Measurements from ENCODE around the gene COPB1.
"Not testable (repeated sequence)": the region's sequence is repeated elsewhere in the genome, so short reads cannot be mapped to it uniquely, and the experiment has no call there.

COPB1 gene, protein sequence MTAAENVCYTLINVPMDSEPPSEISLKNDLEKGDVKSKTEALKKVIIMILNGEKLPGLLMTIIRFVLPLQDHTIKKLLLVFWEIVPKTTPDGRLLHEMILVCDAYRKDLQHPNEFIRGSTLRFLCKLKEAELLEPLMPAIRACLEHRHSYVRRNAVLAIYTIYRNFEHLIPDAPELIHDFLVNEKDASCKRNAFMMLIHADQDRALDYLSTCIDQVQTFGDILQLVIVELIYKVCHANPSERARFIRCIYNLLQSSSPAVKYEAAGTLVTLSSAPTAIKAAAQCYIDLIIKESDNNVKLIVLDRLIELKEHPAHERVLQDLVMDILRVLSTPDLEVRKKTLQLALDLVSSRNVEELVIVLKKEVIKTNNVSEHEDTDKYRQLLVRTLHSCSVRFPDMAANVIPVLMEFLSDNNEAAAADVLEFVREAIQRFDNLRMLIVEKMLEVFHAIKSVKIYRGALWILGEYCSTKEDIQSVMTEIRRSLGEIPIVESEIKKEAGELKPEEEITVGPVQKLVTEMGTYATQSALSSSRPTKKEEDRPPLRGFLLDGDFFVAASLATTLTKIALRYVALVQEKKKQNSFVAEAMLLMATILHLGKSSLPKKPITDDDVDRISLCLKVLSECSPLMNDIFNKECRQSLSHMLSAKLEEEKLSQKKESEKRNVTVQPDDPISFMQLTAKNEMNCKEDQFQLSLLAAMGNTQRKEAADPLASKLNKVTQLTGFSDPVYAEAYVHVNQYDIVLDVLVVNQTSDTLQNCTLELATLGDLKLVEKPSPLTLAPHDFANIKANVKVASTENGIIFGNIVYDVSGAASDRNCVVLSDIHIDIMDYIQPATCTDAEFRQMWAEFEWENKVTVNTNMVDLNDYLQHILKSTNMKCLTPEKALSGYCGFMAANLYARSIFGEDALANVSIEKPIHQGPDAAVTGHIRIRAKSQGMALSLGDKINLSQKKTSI

GRCh38 chr11:14499560-14500180, at the start of gene COPB1:
TSS of gene COPB1 (minus strand) at chr11:14499811. CDS start at chr11:14498928, 883 bp downstream.
- peak; percentile 84 for DNase-seq (ENCODE audit: low spot score)

DNA sequence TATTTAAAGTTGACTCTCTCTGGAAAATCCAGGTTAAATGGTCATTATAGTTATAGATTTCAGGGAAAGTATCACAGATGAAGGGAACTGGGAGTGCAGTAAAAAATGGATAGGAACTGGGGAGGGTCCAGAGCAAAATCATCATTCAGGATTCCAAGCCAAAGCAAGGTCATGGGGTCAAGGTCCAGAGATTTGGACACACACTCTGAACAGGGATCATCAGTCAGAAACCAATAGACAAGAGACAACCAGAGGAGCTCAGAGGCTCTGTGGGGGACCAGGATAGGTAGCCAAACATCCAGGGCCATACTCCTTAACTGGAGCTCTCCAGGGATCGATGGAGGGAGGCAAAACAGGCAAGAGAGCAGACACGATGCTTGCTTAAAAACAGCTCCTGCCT, 47.8 kb upstream of the COPB1 start:
- DNase-seq (ENCODE audit: low spot score) = no peak

DNA sequence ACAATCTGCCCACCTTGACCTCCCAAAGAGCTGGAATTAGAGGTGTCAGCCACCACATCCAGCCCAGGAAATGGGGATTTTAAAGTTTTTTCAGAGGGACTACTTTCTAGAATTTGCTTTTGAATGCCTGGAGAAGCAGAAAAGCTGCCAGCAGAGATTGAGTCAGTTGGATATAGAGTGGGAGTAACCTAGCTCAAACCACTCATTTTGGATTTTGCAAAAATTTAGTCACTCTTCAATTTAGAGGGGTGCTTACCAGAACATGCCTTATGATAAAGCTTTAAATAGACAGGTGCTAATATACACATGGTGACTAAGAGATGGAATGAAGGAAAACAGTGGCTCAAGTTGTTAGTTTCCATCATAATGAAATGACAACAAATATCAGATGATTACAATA, 47.1 kb upstream of the COPB1 start:
- DNase-seq (ENCODE audit: low spot score) = no peak

DNA sequence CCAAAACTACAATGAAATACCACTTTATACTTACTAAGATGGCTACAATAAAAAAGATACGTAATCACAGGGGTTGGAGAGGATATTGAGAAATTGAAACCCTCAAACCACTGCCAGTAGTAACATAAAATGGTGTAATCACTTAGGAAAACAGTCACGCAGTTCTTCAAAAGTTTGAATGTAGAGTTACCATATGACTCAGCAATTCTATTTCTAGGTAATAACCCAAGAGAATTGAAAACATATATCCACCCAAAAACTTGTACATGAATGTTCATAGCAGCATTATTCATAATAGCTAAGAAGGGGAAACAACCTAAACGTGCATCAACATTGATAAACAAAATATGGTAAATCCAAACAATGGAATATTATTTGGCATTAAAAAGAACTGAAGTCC, 45.0 kb upstream of the COPB1 start:
- DNase-seq (ENCODE audit: low spot score) = no peak

GRCh38 chr11:14543260-14543659, 43.6 kb upstream of the COPB1 start:
- DNase-seq (ENCODE audit: low spot score) = no peak

DNA sequence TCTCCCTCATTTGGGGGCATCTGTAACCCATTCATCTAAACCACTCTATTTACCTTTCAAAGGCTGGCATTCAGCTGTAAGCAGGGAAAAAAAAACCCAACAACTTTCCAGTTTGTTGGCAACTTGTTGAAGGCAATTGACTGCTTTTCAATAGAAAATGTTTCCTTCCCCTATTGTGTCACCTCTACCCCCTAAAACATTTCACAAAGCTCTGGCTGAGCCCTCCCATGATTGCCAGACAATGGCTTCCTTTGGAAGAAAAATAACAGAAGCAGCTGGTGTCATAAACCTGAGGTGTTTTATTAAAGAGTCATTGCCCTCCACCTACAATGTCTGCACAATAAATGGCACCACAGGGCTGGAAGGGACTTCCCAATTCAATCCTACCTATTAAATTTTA, 42.7 kb upstream of the COPB1 start:
- no peak for DNase-seq (ENCODE audit: low spot score)

DNA sequence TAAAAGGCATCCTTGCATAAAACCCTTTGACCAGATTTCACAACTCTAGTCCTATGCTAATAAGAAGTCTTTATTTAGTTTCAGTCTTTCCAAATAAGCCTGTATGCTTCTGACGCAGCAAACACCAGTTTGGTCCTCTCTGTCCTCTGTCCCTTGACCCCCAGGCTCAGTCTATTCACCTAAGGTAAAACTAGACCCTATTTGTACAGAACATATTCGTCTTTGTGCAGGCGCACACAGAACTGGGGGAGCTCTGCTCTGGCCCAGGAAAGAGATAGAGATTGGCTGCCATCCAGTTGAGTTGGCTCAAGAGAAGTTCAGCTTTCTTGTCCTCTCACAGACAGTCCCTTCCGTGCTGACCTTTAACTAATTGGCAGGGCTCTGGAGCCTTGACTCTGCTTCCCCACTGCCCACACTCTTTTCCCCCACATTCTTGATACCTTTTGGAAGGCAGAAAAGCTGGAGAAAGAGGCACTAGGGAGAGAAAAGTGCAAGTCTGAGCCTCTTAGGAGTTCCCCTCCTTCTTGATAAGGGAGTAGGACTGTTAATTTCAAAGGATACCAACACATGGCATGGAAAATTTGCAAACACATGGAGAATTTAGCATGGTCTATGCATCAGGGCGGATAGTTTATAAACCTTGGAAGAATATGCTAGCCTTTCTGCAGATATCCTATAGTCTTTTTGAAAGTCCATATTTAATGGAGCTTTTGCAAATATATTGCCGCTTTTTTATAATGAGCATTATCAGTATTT, 41.8 kb upstream of the COPB1 start:
- no peak for DNase-seq (ENCODE audit: low spot score)

GRCh38 chr11:14539982-14540421, 40.4 kb upstream of the COPB1 start:
- no peak for DNase-seq (ENCODE audit: low spot score)

GRCh38 chr11:14538926-14539554, 39.4 kb upstream of the COPB1 start:
- DNase-seq (ENCODE audit: low spot score) = no peak

- no peak for DNase-seq (ENCODE audit: low spot score)
Measured at GRCh38 chr11:14538271-14538925, 38.8 kb upstream of the COPB1 start.

- peak; percentile 17 for DNase-seq (ENCODE audit: low spot score)
Measured at GRCh38 chr11:14537134-14537599, 37.6 kb upstream of the COPB1 start.

- DNase-seq (ENCODE audit: low spot score) = not testable (repeated sequence)
Measured at GRCh38 chr11:14535166-14535565, 35.6 kb upstream of the COPB1 start.

GRCh38 chr11:14529951-14530350, 30.3 kb upstream of the COPB1 start:
- DNase-seq (ENCODE audit: low spot score) = no peak

DNA sequence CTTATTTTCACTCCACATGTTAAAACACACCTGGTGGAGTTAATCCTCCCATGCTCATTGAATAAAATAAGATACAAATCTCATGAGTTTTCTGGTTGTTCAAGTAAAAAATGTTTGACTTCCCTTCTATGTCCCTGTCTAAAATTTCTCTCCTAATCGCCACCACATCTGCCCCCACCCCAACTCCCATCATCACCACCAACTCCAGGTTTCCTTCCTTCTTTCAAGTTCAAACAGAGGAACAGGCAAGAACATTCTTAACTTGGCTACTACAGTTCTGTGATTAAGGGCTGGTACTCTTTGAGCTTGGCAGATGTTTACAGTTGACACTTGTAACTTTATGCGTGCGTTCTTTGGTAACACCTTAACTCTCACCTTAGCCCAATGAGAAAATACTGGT, 29.7 kb upstream of the COPB1 start:
- no peak for DNase-seq (ENCODE audit: low spot score)

DNA sequence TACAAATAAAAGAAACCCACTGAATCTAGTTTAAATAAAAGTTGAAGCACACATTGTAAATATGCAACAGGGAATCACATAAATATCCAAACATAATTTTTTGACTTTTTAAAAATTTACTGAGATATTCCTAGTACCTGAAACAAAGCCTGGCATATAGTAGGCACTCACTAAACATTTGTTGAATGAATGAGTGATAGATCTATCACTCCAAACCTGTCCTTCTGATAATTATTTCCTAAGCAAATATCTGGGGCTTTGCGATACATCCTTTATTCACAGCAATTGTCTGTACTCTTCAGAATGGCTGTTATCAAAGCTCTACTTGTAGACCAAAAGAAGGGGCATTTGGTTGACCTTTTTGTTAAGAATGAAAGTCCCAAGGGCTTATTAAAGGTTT, 23.2 kb upstream of the COPB1 start:
- DNase-seq (ENCODE audit: low spot score) = no peak

DNA sequence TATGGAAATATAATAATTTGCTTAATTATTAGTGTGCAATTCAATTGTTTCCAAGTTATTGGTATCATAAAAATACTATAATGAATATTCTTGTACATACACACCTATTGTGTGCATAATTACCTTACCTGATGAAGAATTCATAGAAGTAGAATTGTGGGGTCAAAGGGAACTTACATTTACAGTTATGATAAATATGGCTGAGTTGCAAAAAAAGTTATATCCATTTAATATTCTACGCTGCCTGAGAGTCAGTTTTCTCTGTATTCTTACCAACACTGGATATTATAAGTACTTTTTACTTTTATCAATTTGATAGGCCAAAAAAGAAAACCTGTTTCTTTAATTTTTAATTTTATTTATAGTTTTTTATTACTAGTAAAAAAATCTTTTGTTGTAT, 22.6 kb upstream of the COPB1 start:
- no peak for DNase-seq (ENCODE audit: low spot score)

DNA sequence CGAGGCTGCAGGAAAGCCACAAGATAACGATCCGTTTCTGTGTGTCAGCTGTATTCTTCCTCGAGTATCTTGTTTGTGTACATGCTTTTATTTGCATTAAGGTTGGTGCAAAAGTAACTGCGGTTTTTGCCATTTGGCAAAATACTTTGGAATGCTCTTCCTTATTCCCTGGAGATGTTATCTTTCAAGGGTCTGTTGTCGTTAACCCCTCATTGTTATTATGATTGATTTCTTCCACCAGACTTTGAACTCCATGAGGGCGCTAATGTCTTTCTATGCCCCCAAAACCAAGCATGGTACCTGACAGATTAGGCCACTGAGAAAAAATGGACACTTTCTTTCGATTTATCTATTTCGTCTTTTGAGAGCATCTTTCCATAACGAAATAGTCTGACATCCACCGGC, 21.1 kb upstream of the COPB1 start:
- no peak for DNase-seq (ENCODE audit: low spot score)

DNA sequence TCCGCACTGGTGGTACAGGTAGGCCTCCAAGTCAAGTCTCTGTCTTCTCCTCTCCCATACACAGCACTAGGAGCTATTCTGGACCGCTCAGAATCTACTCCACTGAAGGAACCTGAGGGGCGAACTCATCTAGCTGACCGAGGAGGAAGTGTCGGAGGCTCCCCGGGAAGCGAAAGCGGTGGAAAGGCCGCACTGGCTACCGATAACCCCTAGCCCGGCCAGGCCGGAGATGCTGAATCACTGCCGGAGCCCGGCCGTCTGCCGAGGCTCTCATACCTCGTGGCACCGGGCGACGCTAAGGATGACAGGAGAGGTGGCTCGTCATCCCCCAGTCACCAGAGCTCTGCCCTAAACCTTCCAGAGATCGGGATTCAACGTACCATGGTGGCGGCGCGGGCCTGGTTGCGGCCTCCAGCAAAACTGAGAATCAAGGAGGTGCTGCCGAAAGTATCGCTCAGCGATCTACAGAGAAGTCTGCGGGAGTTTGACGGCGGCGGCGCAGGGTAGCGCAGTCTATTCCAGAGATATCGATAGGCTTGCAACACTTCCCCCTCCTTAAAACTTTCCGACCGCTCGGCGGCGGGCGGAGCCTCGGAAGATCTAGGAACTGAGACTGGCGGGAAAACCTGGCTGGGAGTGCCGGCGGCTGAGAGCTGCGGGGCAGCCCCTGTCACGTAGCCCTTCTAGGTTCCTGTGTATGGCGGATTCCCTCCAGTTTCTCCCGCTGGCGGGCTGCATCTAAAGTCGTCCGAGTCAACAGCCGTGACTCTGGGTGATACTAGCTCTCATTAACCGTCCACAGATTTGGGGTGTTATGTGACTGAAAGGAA, 20.5 kb upstream of the COPB1 start, which contains the start of gene PSMA1:
TSS of gene PSMA1 (minus strand) at position 470 of the 830 bp plus-strand sequence. CDS start at position 383, 87 bp downstream.
- DNase-seq (ENCODE audit: low spot score) = peak; percentile 84

GRCh38 chr11:14519597-14519916, 19.9 kb upstream of the COPB1 start:
- peak; percentile 17 for DNase-seq (ENCODE audit: low spot score)

- DNase-seq (ENCODE audit: low spot score) = no peak
Measured at GRCh38 chr11:14518820-14519219, 19.2 kb upstream of the COPB1 start.
